ENCODE results near the gene ARMC2. TPM values are rescaled to one million over a fixed set of nuclear protein-coding genes. Genes with fewer than 3 reads are reported as not detected.
"Not testable (repeated sequence)": the region's sequence is repeated elsewhere in the genome, so short reads cannot be mapped to it uniquely, and the experiment has no call there.

Gene ARMC2
- total RNA-seq, 2 donors from 2014 or later: 1.9 to 2.5 TPM

- Histone ChIP-seq H3K9me3 (no peaks in the 10 kb centered on the region), H3K4me3 (no peak overlapping the region), H3K9ac (ENCODE audit: low read depth in 2 of 2, low read length in 2 of 2) (no peak overlapping the region), H3K4me1 (no peaks in the 10 kb centered on the region), H3K27me3 (no peaks in the 10 kb centered on the region), H3K27ac (no peak overlapping the region), H3K36me3 (no peaks in the 10 kb centered on the region)
- no peak for DNase-seq
- intact Hi-C loops (cut with DNase I): no loop called here
- no peak for TF ChIP-seq CTCF (IDR thresholded peaks at IDR 0.05)
Observed at GRCh38 chr6:108811490-108811889, 36.7 kb upstream of the ARMC2 start.

GRCh38 chr6:108813218-108813617, 35.0 kb upstream of the ARMC2 start:
- H3K9ac ChIP-seq (ENCODE audit: low read depth in 2 of 2, low read length in 2 of 2); H3K4me1 ChIP-seq; intact Hi-C loops (cut with DNase I): not testable (repeated sequence)

GRCh38 chr6:108817276-108817675, 30.9 kb upstream of the ARMC2 start:
- H3K27ac ChIP-seq; H3K9ac ChIP-seq (ENCODE audit: low read depth in 2 of 2, low read length in 2 of 2); DNase-seq; H3K9me3 ChIP-seq; intact Hi-C loops (cut with DNase I); H3K4me1 ChIP-seq; H3K27me3 ChIP-seq; H3K4me3 ChIP-seq; H3K36me3 ChIP-seq: not testable (repeated sequence)

More at GRCh38 chr6:108813218-108813617, 35.0 kb upstream of the ARMC2 start:
- H3K36me3 ChIP-seq, DNase-seq, H3K27me3 ChIP-seq, H3K9me3 ChIP-seq, H3K4me3 ChIP-seq, H3K27ac ChIP-seq: not testable (repeated sequence)

- no peaks in the 10 kb centered on the region for H3K4me1 ChIP-seq
- H3K4me3 ChIP-seq: no peak overlapping the region
- H3K27ac ChIP-seq: no peak overlapping the region
- intact Hi-C loops (cut with DNase I): no loop called here
- H3K9me3 ChIP-seq: no peaks in the 10 kb centered on the region
- H3K9ac ChIP-seq (ENCODE audit: low read depth in 2 of 2, low read length in 2 of 2): no peak overlapping the region
- H3K36me3 ChIP-seq: no peaks in the 10 kb centered on the region
- TF ChIP-seq CTCF (IDR thresholded peaks at IDR 0.05): no peak
- no peak for DNase-seq
- no peaks in the 10 kb centered on the region for H3K27me3 ChIP-seq
Observed at GRCh38 chr6:108820006-108820405, 28.2 kb upstream of the ARMC2 start.

- no peak for DNase-seq
- Histone ChIP-seq H3K27ac (no peak overlapping the region), H3K9me3 (no peaks in the 10 kb centered on the region), H3K27me3 (no peaks in the 10 kb centered on the region), H3K4me3 (no peak overlapping the region), H3K36me3 (no peaks in the 10 kb centered on the region), H3K4me1 (no peaks in the 10 kb centered on the region), H3K9ac (ENCODE audit: low read depth in 2 of 2, low read length in 2 of 2) (no peak overlapping the region)
- TF ChIP-seq CTCF (IDR thresholded peaks at IDR 0.05): no peak
- intact Hi-C loops (cut with DNase I): no loop called here
Observed at GRCh38 chr6:108822401-108822800, 25.8 kb upstream of the ARMC2 start.

DNA sequence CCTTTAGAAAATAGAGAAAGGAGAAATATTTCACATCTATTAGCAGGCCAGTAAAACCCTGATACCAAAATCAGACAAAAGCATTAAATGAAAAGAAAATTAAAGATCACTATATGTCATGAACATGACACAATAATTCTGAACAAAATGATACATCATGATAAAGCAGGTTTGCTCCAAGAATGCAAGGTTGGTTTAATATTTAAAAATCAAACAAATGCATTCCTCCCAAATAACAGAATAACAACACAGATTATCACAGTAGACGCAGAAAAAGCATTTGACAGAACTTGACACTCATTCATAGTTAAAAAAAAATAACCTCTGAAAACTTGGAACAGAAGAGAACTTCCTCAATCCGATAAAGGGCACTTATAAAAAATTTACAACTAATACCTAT, 22.9 kb upstream of the ARMC2 start:
- Histone ChIP-seq H3K27ac (no peak overlapping the region), H3K4me1 (no peaks in the 10 kb centered on the region), H3K4me3 (no peak overlapping the region), H3K36me3 (no peaks in the 10 kb centered on the region), H3K9me3 (no peaks in the 10 kb centered on the region), H3K9ac (ENCODE audit: low read depth in 2 of 2, low read length in 2 of 2) (no peak overlapping the region), H3K27me3 (no peaks in the 10 kb centered on the region)
- TF ChIP-seq CTCF (IDR thresholded peaks at IDR 0.05): no peak
- intact Hi-C loops (cut with DNase I): no loop called here
- DNase-seq: no peak

- no peaks in the 10 kb centered on the region for H3K9me3 ChIP-seq
- no peak overlapping the region for H3K27ac ChIP-seq
- no peaks in the 10 kb centered on the region for H3K36me3 ChIP-seq
- no peak overlapping the region for H3K4me3 ChIP-seq
- intact Hi-C loops (cut with DNase I): loop anchor here (10.0 kb wide), 1 partner anchor 244 kb away; no protein-coding TSS in a partner anchor
- TF ChIP-seq CTCF (IDR thresholded peaks at IDR 0.05): no peak
- no peaks in the 10 kb centered on the region for H3K4me1 ChIP-seq
- no peak overlapping the region for H3K9ac ChIP-seq (ENCODE audit: low read depth in 2 of 2, low read length in 2 of 2)
- no peaks in the 10 kb centered on the region for H3K27me3 ChIP-seq
- DNase-seq: no peak
Observed at GRCh38 chr6:108831104-108831503, 17.1 kb upstream of the ARMC2 start.

All from colonic mucosa (tissue), 4 donors.